AG10803 (cell line): Measurements from ENCODE around the gene GAB2.
A peak's percentile ranks its signal among the peaks of the same experiment; 100 is the strongest.
"Not testable (repeated sequence)": the region's sequence is repeated elsewhere in the genome, so short reads cannot be mapped to it uniquely, and the experiment has no call there.

Source experiments
- DNase-seq: peaks from one replicate; pipeline ENCODE4 v3.0.0; 2010; ENCODE audit warnings: low read depth
- H3K4me3 ChIP-seq: 2 replicates; pipeline ENCODE4 v1.5.1; 2011; ENCODE audit warnings: mild to moderate bottlenecking, low read length, control low read depth
- CTCF ChIP-seq: conservative IDR thresholded peaks from 2 replicates; pipeline ENCODE4 v1.5.1; 2011; ENCODE audit warnings: mild to moderate bottlenecking, low read length, control low read depth, inconsistent platforms

The GAB2 gene

GRCh38 chr11:78417175-78417887, at the start of gene GAB2:
TSS of gene GAB2 (minus strand) at chr11:78417820. CDS start at chr11:78417720, 100 bp downstream.
- TF ChIP-seq CTCF = no peak
- DNase-seq = no peak
- H3K4me3 ChIP-seq = peak within 1 kb of the TSS; percentile 75

GRCh38 chr11:78467370-78467769, 49.8 kb upstream of the GAB2 start:
- DNase-seq = no peak
- TF ChIP-seq CTCF = no peak
- no peak overlapping the region for H3K4me3 ChIP-seq

GRCh38 chr11:78465169-78465942, 47.7 kb upstream of the GAB2 start:
- no peak for TF ChIP-seq CTCF
- no peak for DNase-seq
- H3K4me3 ChIP-seq = no peak overlapping the region

GRCh38 chr11:78464787-78465168, 47.2 kb upstream of the GAB2 start:
- not testable (repeated sequence) for DNase-seq, H3K4me3 ChIP-seq

- peak; percentile 15 for DNase-seq
These were observed 42.9 kb upstream of the GAB2 start for GRCh38 chr11:78460471-78460870.

GRCh38 chr11:78459738-78460137, 42.1 kb upstream of the GAB2 start:
- no peak for TF ChIP-seq CTCF
- H3K4me3 ChIP-seq = no peak overlapping the region
- DNase-seq = no peak

More at GRCh38 chr11:78460471-78460870, 42.9 kb upstream of the GAB2 start:
- TF ChIP-seq CTCF = no peak
- H3K4me3 ChIP-seq = no peak overlapping the region

GRCh38 chr11:78457448-78457847, 39.8 kb upstream of the GAB2 start:
- no peak overlapping the region for H3K4me3 ChIP-seq
- TF ChIP-seq CTCF = no peak
- DNase-seq = no peak
